22Rv1 (cell line): ENCODE data around the gene CACNB2.

Source experiments
- CTCF ChIP-seq: fragments of 450-650 bp; IDR thresholded peaks from 2 replicates; pipeline ENCODE4 v1.5.1; 2017; ENCODE audit warnings: mild to moderate bottlenecking
- ZFX ChIP-seq: fragments of 450-650 bp; IDR thresholded peaks from 2 replicates; pipeline ENCODE4 v1.6.1; 2017; ENCODE audit warnings: antibody characterized with exemption, borderline replicate concordance

- TF ChIP-seq CTCF (0 out of 2 replicates have a peak, but pooled peaks have one; percentile 11), ZFX (no peak)
These were observed 277.8 kb downstream of the CACNB2 start for GRCh38 chr10:18417950-18418527.
